Ishikawa (cell line): ENCODE data around the gene CTSD.

Experiments
- CEBPB ChIP-seq: IDR thresholded peaks from 2 replicates; pipeline ENCODE4 v1.6.1; 2012
- CREB1 ChIP-seq: IDR thresholded peaks from 2 replicates; pipeline ENCODE4 v1.6.1; 2012; ENCODE audit warnings: low read depth
- EGR1 ChIP-seq: IDR thresholded peaks from 2 replicates; pipeline ENCODE4 v1.6.1; 2012
- EP300 ChIP-seq: IDR thresholded peaks from 2 replicates; pipeline ENCODE4 v1.6.1; 2012; ENCODE audit warnings: borderline replicate concordance
- FOXM1 ChIP-seq: IDR thresholded peaks from 2 replicates; pipeline ENCODE4 v1.6.1; 2012; ENCODE audit warnings: low read depth, borderline replicate concordance
- MAX ChIP-seq: IDR thresholded peaks from 2 replicates; pipeline ENCODE4 v1.6.1; 2012
- NFIC ChIP-seq: IDR thresholded peaks from 2 replicates; pipeline ENCODE4 v1.6.1; 2012
- RAD21 ChIP-seq: IDR thresholded peaks from 2 replicates; pipeline ENCODE4 v1.6.1; 2012; ENCODE audit warnings: low read depth
- REST ChIP-seq: IDR thresholded peaks from 2 replicates; pipeline ENCODE4 v1.6.1; 2012; ENCODE audit warnings: low read depth, mild to moderate bottlenecking
- TAF1 ChIP-seq: IDR thresholded peaks from 2 replicates; pipeline ENCODE4 v1.6.1; 2012; ENCODE audit warnings: low read depth, mild to moderate bottlenecking
- TCF12 ChIP-seq: IDR thresholded peaks from 2 replicates; pipeline ENCODE4 v1.6.1; 2012; ENCODE audit warnings: low read depth
- TEAD4 ChIP-seq: IDR thresholded peaks from 2 replicates; pipeline ENCODE4 v1.6.1; 2012
- YY1 ChIP-seq: IDR thresholded peaks from 2 replicates; pipeline ENCODE4 v1.6.1; 2012; ENCODE audit warnings: low read depth

- TF ChIP-seq TCF12, result no peak
- TF ChIP-seq EP300, result no peak
- no peak for TF ChIP-seq CREB1
- TF ChIP-seq NFIC, result no peak
- no peak for TF ChIP-seq TAF1
- TF ChIP-seq YY1, result no peak
- no peak for TF ChIP-seq EGR1
- TF ChIP-seq REST, result no peak
- TF ChIP-seq TEAD4, result no peak
- no peak for TF ChIP-seq MAX
- no peak for TF ChIP-seq RAD21
- TF ChIP-seq FOXM1, result no peak
- TF ChIP-seq CEBPB, result no peak
These were observed 10.3 kb downstream of the CTSD start for GRCh38 chr11:1753229-1753928.
